K562 (cell line): ENCODE data around the gene DNAJC2. TPM values are rescaled to one million over a fixed set of nuclear protein-coding genes. Genes with fewer than 3 reads are reported as not detected.
A peak's percentile ranks its signal among the peaks of the same experiment; 100 is the strongest.

Experiments
- ATAC-seq: fragments of 200-7000 bp; cut with Tn5 transposase; 3 replicates; pipeline ENCODE4 v1.9.1; 2020; ENCODE audit warnings: moderate library complexity
- BruUV-seq: library from RNA; stranded (reverse); fragments of 400-500 nt; replicated peaks from 2 replicates; lab custom pipeline; 2021; lab: Mats Ljungman, UMichigan
- CTCF ChIA-PET: fragments of 300-600 bp; formaldehyde crosslinking; extraction: SDS; loops from one replicate; lab custom pipeline; 2021; ENCODE audit warnings: low intra/inter-chr PET ratio; lab: Yijun Ruan, JAX
- POLR2A ChIA-PET: fragments of 300-600, 350-650 bp; sonication (Branson Sonifier 250); formaldehyde crosslinking; extraction: SDS; loops from one replicate; lab custom pipeline; 2021; ENCODE audit warnings: antibody characterized with exemption, inconsistent platforms; lab: Yijun Ruan, JAX
- DNase-seq, 4 experiments: peaks; one replicate each; pipeline versions ENCODE4 v3.0.0 to v3.0.0-alpha.2; 2011 to 2018; ENCODE audit warnings: low spot score in 3 of 4, mixed read lengths in 3 of 4; ENCODE audit errors: extremely low read depth in 1 of 4
- FAIRE-seq: peaks from 2 replicates; lab custom pipeline; 2011; peaks lifted over from hg19 to GRCh38; lab: Jason Lieb, UNC
- H2AFZ ChIP-seq: 2 replicates; pipeline ENCODE4 v1.6.0; 2011; ENCODE audit warnings: low read depth, low read length, control low read depth, inconsistent platforms
- H3K27ac ChIP-seq: fragments of 200-600 bp; 3 replicates; pipeline ENCODE4 v1.8.0; 2011; ENCODE audit warnings: low read depth, mild to moderate bottlenecking, control low read depth, inconsistent platforms, low read length, moderate library complexity, mixed read lengths; ENCODE audit errors: extremely low read depth
- H3K27me3 ChIP-seq, 2 experiments: fragments of 300-600 bp in 1 of 2; 2 replicates in 1 of 2; 3 replicates in 1 of 2; pipeline versions ENCODE4 v1.6.0 to v1.8.0; 2011; ENCODE audit warnings: inconsistent platforms in 2 of 2, low read length in 2 of 2, mild to moderate bottlenecking in 1 of 2, mixed read lengths in 1 of 2, moderate library complexity in 1 of 2; ENCODE audit not compliant: control insufficient read depth in 2 of 2, insufficient read depth in 2 of 2
- H3K36me3 ChIP-seq: fragments of 300-600 bp; 3 replicates; pipeline ENCODE4 v1.8.0; 2011; ENCODE audit warnings: mild to moderate bottlenecking, low read length, inconsistent platforms; ENCODE audit not compliant: control insufficient read depth, insufficient read depth
- H3K4me1 ChIP-seq, 2 experiments: fragments of 200-600 bp in 1 of 2; replicated peaks in 1 of 2; 2 replicates in 1 of 2; 3 replicates in 1 of 2; pipeline versions ENCODE4 v1.5.1 to v1.8.0; 2011; ENCODE audit warnings: inconsistent platforms in 2 of 2, low read length in 2 of 2, mild to moderate bottlenecking in 1 of 2, mixed read lengths in 1 of 2, moderate library complexity in 1 of 2; ENCODE audit not compliant: control insufficient read depth in 2 of 2, insufficient read depth in 2 of 2
- H3K4me2 ChIP-seq: 2 replicates; pipeline ENCODE4 v1.6.1; 2011; ENCODE audit warnings: low read length, control low read depth, inconsistent platforms, mixed read lengths; ENCODE audit not compliant: insufficient read depth
- H3K4me3 ChIP-seq: fragments of 200-600 bp; sonication (generic), shearing (Covaris generic); 2 replicates; pipeline ENCODE4 v1.5.1; 2016; ENCODE audit warnings: control low read depth, inconsistent platforms
- H3K79me2 ChIP-seq: fragments of 200-600 bp; 3 replicates; pipeline ENCODE4 v1.8.0; 2011; ENCODE audit warnings: low read length, inconsistent platforms; ENCODE audit not compliant: control insufficient read depth, insufficient read depth
- H3K9ac ChIP-seq, 2 experiments: 2 replicates each; pipeline versions ENCODE4 v1.6.0 to v1.6.1; 2011; ENCODE audit warnings: low read depth in 2 of 2, low read length in 2 of 2, control low read depth in 1 of 2, inconsistent platforms in 1 of 2, mild to moderate bottlenecking in 1 of 2, mixed read lengths in 1 of 2; ENCODE audit not compliant: insufficient read depth in 1 of 2
- H3K9me1 ChIP-seq: one replicate; pipeline ENCODE4 v1.6.0; 2011; ENCODE audit warnings: inconsistent platforms, mild to moderate bottlenecking, low read length, moderate library complexity; ENCODE audit not compliant: control insufficient read depth, insufficient read depth
- H3K9me3 ChIP-seq: replicated peaks from 2 replicates; pipeline ENCODE4 v1.5.1; 2011; ENCODE audit warnings: low read depth, low read length, inconsistent platforms; ENCODE audit not compliant: control insufficient read depth, insufficient read depth
- H4K20me1 ChIP-seq: replicated peaks from 2 replicates; pipeline ENCODE4 v1.6.1; 2011; ENCODE audit warnings: low read length, inconsistent platforms, mixed read lengths; ENCODE audit not compliant: control insufficient read depth, insufficient read depth
- ATF6 ChIP-seq: sonication (generic); formaldehyde crosslinking; IDR thresholded peaks from 2 replicates; pipeline ENCODE4 v1.4.0; 2020; ENCODE audit warnings: mild to moderate bottlenecking, missing genetic modification reagents
- ATF7 ChIP-seq: fragments of 450-650 bp; IDR thresholded peaks from 2 replicates; pipeline ENCODE4 v1.7.1; 2014; ENCODE audit warnings: mild to moderate bottlenecking, moderate library complexity
- BRCA1 ChIP-seq, 2 experiments: fragments of 450-650 bp in 1 of 2; sonication (generic) in 1 of 2; formaldehyde crosslinking in 1 of 2; IDR thresholded peaks; 2 replicates each; pipeline versions ENCODE4 v1.5.0 to v1.6.1; 2017 to 2020; ENCODE audit warnings: mild to moderate bottlenecking in 1 of 2, missing genetic modification reagents in 1 of 2
- CC2D1A ChIP-seq: fragments of 450-650 bp; IDR thresholded peaks from 2 replicates; pipeline ENCODE4 v1.6.1; 2017; ENCODE audit warnings: mild to moderate bottlenecking
- CLOCK ChIP-seq: fragments of 250-450 bp; sonication (Bioruptor Pico); IDR thresholded peaks from 2 replicates; pipeline ENCODE4 v1.4.0; 2020; ENCODE audit warnings: mild to moderate bottlenecking, moderate library complexity, borderline replicate concordance
- DPF2 ChIP-seq: fragments of 450-650 bp; IDR thresholded peaks from 2 replicates; pipeline ENCODE4 v1.6.1; 2016
- ELF2 ChIP-seq: fragments of 250-450 bp; sonication (Bioruptor Pico); IDR thresholded peaks from 2 replicates; pipeline ENCODE4 v1.5.0; 2021; ENCODE audit warnings: mild to moderate bottlenecking
- ETV1 ChIP-seq: fragments of 450-650 bp; conservative IDR thresholded peaks from 2 replicates; pipeline ENCODE4 v1.6.1; 2016; ENCODE audit warnings: missing genetic modification characterization, control low read depth, low read depth, missing compliant biosample characterization
- GABPA ChIP-seq: fragments of 200-800 bp; sonication (Bioruptor generic); conservative IDR thresholded peaks from 2 replicates; pipeline ENCODE4 v1.6.1; 2016; ENCODE audit warnings: low read depth, missing genetic modification characterization, missing compliant biosample characterization
- GTF2B ChIP-seq: IDR thresholded peaks from 2 replicates; pipeline ENCODE4 v1.6.1; 2011; ENCODE audit not compliant: insufficient read length; ENCODE audit errors: extremely low read depth
- PKNOX1 ChIP-seq: fragments of 450-650 bp; IDR thresholded peaks from 2 replicates; pipeline ENCODE4 v1.6.1; 2016
- SNAPC5 ChIP-seq: fragments of 250-450 bp; sonication (Bioruptor Pico); IDR thresholded peaks from 2 replicates; pipeline ENCODE4 v1.8.0; 2021; ENCODE audit warnings: moderate library complexity, mild to moderate bottlenecking, inconsistent platforms
- TOE1 ChIP-seq, 2 experiments: fragments of 450-650 bp in 1 of 2; sonication (generic) in 1 of 2; formaldehyde crosslinking in 1 of 2; IDR thresholded peaks; 2 replicates each; pipeline versions ENCODE4 v1.7.1 to v1.8.0; 2016 to 2022; ENCODE audit warnings: borderline replicate concordance in 2 of 2, mild to moderate bottlenecking in 2 of 2, antibody characterized with exemption in 1 of 2, inconsistent platforms in 1 of 2, low read depth in 1 of 2, missing genetic modification reagents in 1 of 2, moderate library complexity in 1 of 2
- ZNF12 ChIP-seq: sonication (generic); formaldehyde crosslinking; IDR thresholded peaks from 2 replicates; pipeline ENCODE4 v1.4.0; 2020; ENCODE audit warnings: mild to moderate bottlenecking, missing genetic modification reagents
- ZNF274 ChIP-seq: IDR thresholded peaks from 2 replicates; pipeline ENCODE4 v1.6.1; 2011; ENCODE audit warnings: low read depth, mild to moderate bottlenecking, low read length, moderate library complexity, borderline replicate concordance
- WGBS: fragments of 100-300 bp; shearing (Covaris generic); methylation state at CpG from one replicate; pipeline ENCODE4 v1.1.6; 2016; ENCODE audit warnings: low coverage, mixed read lengths; ENCODE audit not compliant: insufficient coverage; ENCODE audit errors: missing lambda C conversion rate; 5-methylcytosine and 5-hydroxymethylcytosine counted together
- in situ Hi-C: fragments of 300-500 bp; cut with MboI; formaldehyde crosslinking; loops from 4 replicates; pipeline ENCODE4 v1.15.0; 2018; ENCODE audit warnings: inconsistent platforms, mixed read lengths
- intact Hi-C: fragments of 100-400 bp; cut with micrococcal nuclease; formaldehyde crosslinking; loops from 2 replicates; pipeline ENCODE4 v1.14.2; 2022
- polyA plus RNA-seq, 8 experiments: library from polyadenylated mRNA; depleted of rRNA in 4 of 8; stranded (reverse) in 5 of 8; unstranded in 3 of 8; fragments of >200 nt; fragmentation: Nextera tagmentation in 2 of 8; fragmentation: Illumina TruSeq in 1 of 8; extraction: Ambion mirVana in 2 of 8; extraction: Trizol in 1 of 8; gene quantifications; 2 replicates each; pipeline versions ENCODE4 v1.2.1 to v1.2.3, GENCODE V29; 2011 to 2014; ENCODE audit warnings: inconsistent platforms in 1 of 8, missing spikeins in 1 of 8
- total RNA-seq, 7 experiments: library from RNA; depleted of rRNA in 6 of 7; stranded (reverse); fragments of >200 nt in 6 of 7; fragmentation: Illumina TruSeq in 2 of 7; extraction: Trizol in 2 of 7; gene quantifications; 2 replicates each; pipeline versions ENCODE4 v1.2.1 to v1.2.3, GENCODE V29; 2011 to 2021; ENCODE audit warnings: low replicate concordance in 1 of 7

Gene DNAJC2
- total and polyA plus RNA-seq, 9 of the 15 experiments (the other 6 are each of a cell fraction or from before 2014, with no cell fraction given) = 40.2 to 157 (median 92.1) TPM

- no TSS peak for BruUV-seq
- CTCF ChIA-PET = no interaction called here
- H3K4me3 ChIP-seq = peak overlapping the region; percentile 83
- TF ChIP-seq GABPA (tag) (no peak), ZNF12 (CRISPR knock-in tag) (no peak), BRCA1 (IDR thresholded peaks at IDR 0.05) (no peak), BRCA1 (CRISPR knock-in tag; IDR thresholded peaks at IDR 0.05) (no peak), TOE1 (IDR thresholded peaks at IDR 0.05; ENCODE audit: borderline replicate concordance) (peak; percentile 31; the same call in 1 of the 2 replicates), TOE1 (CRISPR knock-in tag; IDR thresholded peaks at IDR 0.05; ENCODE audit: borderline replicate concordance, low read depth) (no peak), CC2D1A (no peak), ATF7 (no peak), ELF2 (CRISPR knock-in tag) (peak; percentile 28; the same call in 1 of the 2 replicates), SNAPC5 (CRISPR knock-in tag) (no peak), ETV1 (tag) (no peak), ATF6 (CRISPR knock-in tag) (no peak), PKNOX1 (no peak), DPF2 (0 out of 2 replicates have a peak, but pooled peaks have one; percentile 3), ZNF274 (no peak), CLOCK (CRISPR knock-in tag) (no peak), GTF2B (no peak)
Measured at GRCh38 chr7:103348959-103349358, 4.4 kb upstream of the DNAJC2 start.

More at GRCh38 chr7:103348959-103349358, 4.4 kb upstream of the DNAJC2 start:
- H3K36me3 ChIP-seq = peaks cover 44% of the 10 kb centered on the region
- POLR2A ChIA-PET = interaction anchor here (1.0 to 1.4 kb wide), 2 partner anchors 16 to 46 kb away, joined by 3 to 4 read pairs; no protein-coding TSS in a partner anchor
- H3K4me2 ChIP-seq = peak overlapping the region; percentile 94
- H2AFZ ChIP-seq = no peak overlapping the region
- H4K20me1 ChIP-seq = no peaks in the 10 kb centered on the region; the same call in 1 of the 2 replicates
- H3K9ac ChIP-seq = peak overlapping the region; percentile 82 to 99; a peak in 3 of 4 replicates
- no peak for DNase-seq
- H3K27ac ChIP-seq = no peak overlapping the region; the same call in 2 of the 3 replicates
- intact Hi-C loops = loop anchor here (5.0 kb wide), 1 partner anchor 52 kb away; the partner anchor contains the start of gene PMPCB
- no peak for ATAC-seq
- peaks cover 8 to 12% of the 10 kb centered on the region in 2 experiments; a peak in 3 of 5 replicates for H3K4me1 ChIP-seq
- no peaks in the 10 kb centered on the region for H3K27me3 ChIP-seq
- in situ Hi-C loops = no loop called here
- FAIRE-seq = no peak
- H3K9me1 ChIP-seq = no peaks in the 10 kb centered on the region
- H3K9me3 ChIP-seq = no peaks in the 10 kb centered on the region
- WGBS = 5% methylated on average over 2 of the region's 2 CpGs
- H3K79me2 ChIP-seq = peaks cover 87% of the 10 kb centered on the region
